ENCODE results near the gene ADIRF. TPM values are rescaled to one million over a fixed set of nuclear protein-coding genes. Genes with fewer than 3 reads are reported as not detected.

The ADIRF gene
- total and polyA plus RNA-seq, 9 of the 15 experiments (the other 6 are each of a cell fraction or from before 2014, with no cell fraction given) = 0.08 TPM; not detected in 8

GRCh38 chr10:86931872-86932271 is 36.4 kb upstream of the ADIRF start (continued):
- no peak for TF ChIP-seq ZBTB12 (CRISPR knock-in tag; IDR thresholded peaks at IDR 0.05)
- TF ChIP-seq RREB1 (CRISPR knock-in tag; IDR thresholded peaks at IDR 0.05) = no peak
- TF ChIP-seq ZNF583 (CRISPR knock-in tag; IDR thresholded peaks at IDR 0.05) = no peak
- TF ChIP-seq MAFF (IDR thresholded peaks at IDR 0.05; ENCODE audit: low read length) = peak; percentile 51
- TF ChIP-seq C11orf30 (IDR thresholded peaks at IDR 0.05; ENCODE audit: low read depth) = peak; percentile 69
- no peak for TF ChIP-seq MECOM (CRISPR knock-in tag; IDR thresholded peaks at IDR 0.05)
- no peak for TF ChIP-seq FOS (IDR thresholded peaks at IDR 0.05; ENCODE audit: extremely low read depth, insufficient read length)
- peak; percentile 29; the same call in 1 of the 2 replicates for TF ChIP-seq CEBPB (tag; IDR thresholded peaks at IDR 0.05)
- TF ChIP-seq MAFG (tag; conservative IDR thresholded peaks at IDR 0.05) = peak; percentile 49; the same call in 1 of the 2 replicates
- TF ChIP-seq, protein P1, sequence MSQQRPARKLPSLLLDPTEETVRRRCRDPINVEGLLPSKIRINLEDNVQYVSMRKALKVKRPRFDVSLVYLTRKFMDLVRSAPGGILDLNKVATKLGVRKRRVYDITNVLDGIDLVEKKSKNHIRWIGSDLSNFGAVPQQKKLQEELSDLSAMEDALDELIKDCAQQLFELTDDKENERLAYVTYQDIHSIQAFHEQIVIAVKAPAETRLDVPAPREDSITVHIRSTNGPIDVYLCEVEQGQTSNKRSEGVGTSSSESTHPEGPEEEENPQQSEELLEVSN (IDR thresholded peaks at IDR 0.05; ENCODE audit: borderline replicate concordance in 1 of 2, extremely low read depth in 1 of 2, insufficient read depth in 1 of 2, insufficient read length in 1 of 2, low read depth in 1 of 2, low read length in 1 of 2, poor library complexity in 1 of 2, severe bottlenecking in 1 of 2) = no peak
- TF ChIP-seq ZNF589 (CRISPR knock-in tag; IDR thresholded peaks at IDR 0.05; ENCODE audit: low read depth) = no peak
- no peak for TF ChIP-seq CBFB (CRISPR knock-in tag; IDR thresholded peaks at IDR 0.05)
- TF ChIP-seq MAFK (IDR thresholded peaks at IDR 0.05; ENCODE audit: low read length) = peak; percentile 36; the same call in 1 of the 2 replicates
- no peak for TF ChIP-seq NBN (IDR thresholded peaks at IDR 0.05; ENCODE audit: low read depth)

Measured in K562 (cell line).